Stimulated activated CD4-positive, alpha-beta T cell treated with anti-CD3 and anti-CD28 coated beads, Interleukin-2, amount 100 ng/mL, for 4 hours (primary cell): ENCODE data around the gene NOC2L.
"Not testable (repeated sequence)": the region's sequence is repeated elsewhere in the genome, so short reads cannot be mapped to it uniquely, and the experiment has no call there.

Experiments used
- DNase-seq: peaks from one replicate; pipeline ENCODE4 v3.0.0-alpha.2; 2020; ENCODE audit warnings: low read depth

The NOC2L gene

DNA sequence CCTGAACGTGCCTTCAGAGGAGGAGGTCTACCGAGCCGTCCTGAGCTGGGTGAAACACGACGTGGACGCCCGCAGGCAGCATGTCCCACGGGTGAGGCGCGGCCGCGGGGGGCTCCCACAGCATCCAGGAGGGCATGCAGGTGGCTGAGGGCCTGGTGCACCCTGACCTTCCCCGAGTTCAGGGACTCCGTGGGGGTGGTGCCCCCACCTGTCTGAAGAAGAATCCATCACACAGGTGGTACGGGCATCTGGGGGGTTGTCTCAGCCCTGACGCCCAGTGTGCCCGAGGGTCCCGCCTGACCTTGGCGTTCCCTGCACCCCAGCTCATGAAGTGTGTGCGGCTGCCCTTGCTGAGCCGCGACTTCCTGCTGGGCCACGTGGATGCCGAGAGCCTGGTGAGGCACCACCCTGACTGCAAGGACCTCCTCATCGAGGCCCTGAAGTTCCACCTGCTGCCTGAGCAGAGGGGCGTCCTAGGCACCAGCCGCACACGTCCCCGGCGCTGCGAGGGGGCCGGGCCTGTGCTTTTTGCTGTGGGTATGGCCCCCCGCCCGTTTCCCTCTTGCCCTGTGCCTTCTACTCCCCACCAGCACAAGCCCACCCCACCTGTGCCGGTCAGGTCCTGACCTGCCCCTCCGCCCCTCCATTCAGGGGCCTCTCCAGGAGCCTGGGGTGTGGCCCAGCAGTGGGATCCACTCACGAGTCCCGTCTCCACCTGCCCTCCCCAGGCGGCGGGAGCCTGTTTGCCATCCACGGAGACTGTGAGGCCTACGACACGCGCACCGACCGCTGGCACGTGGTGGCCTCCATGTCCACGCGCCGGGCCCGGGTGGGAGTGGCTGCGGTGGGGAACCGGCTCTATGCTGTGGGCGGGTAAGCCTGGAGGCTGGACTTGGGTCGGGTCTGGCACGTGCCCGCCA lies 3.6 kb upstream of the NOC2L start:
- no peak for DNase-seq

DNA sequence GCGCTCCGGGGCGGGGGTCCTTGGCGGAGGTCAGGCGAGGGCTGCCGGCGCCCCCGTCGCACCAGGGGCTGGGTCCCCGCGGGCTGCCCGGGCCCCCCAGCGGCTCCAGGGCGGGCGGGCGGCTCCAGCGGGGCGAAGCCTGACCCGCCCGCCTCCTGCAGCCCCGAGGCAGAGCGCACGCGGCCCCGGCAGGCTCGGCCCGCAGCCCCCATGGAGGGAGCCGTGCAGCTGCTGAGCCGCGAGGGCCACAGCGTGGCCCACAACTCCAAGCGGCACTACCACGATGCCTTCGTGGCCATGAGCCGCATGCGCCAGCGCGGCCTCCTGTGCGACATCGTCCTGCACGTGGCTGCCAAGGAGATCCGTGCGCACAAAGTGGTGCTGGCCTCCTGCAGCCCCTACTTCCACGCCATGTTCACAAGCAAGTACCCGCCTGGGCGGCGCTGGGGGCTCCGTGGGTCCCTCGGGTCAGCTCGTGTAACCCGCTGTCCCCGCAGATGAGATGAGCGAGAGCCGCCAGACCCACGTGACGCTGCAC lies 2.1 kb upstream of the NOC2L start:
- DNase-seq = no peak

DNA sequence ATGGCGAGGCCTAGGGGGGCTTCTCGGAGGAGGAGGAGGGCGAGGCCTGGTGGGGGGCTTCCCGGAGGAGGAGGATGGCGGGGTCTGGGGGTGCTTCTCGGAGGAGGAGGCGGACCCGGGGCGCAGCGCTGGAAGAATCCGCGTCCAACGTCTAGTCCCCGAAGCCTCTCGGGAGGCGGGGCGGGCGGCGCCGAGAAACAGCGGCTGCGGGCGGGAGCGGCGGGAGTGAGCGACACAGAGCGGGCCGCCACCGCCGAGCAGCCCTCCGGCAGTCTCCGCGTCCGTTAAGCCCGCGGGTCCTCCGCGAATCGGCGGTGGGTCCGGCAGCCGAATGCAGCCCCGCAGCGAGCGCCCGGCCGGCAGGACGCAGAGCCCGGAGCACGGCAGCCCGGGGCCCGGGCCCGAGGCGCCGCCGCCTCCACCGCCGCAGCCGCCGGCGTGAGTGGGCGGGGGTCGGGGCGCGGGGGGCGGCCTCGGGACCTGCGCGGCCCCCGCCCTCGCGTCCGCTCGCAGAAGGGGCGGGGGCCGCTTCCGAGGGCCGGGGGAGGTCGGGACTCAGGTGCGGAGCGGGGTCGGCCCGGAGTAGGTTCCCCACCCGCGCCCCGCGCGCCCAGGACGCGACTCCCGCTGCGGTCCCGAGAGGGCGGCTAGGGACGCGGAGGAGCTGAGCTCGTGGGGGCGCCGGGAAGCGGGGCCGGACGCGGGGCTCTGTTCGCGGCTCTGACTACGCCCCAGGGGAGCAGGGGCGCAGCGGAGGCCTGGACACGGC lies 1.5 kb upstream of the NOC2L start, which contains the start of gene KLHL17:
KLHL17 (plus strand) TSS at position 222 of the 769 bp plus-strand sequence; CDS start at position 332, 110 bp downstream.
- DNase-seq = peak; percentile 72

DNA sequence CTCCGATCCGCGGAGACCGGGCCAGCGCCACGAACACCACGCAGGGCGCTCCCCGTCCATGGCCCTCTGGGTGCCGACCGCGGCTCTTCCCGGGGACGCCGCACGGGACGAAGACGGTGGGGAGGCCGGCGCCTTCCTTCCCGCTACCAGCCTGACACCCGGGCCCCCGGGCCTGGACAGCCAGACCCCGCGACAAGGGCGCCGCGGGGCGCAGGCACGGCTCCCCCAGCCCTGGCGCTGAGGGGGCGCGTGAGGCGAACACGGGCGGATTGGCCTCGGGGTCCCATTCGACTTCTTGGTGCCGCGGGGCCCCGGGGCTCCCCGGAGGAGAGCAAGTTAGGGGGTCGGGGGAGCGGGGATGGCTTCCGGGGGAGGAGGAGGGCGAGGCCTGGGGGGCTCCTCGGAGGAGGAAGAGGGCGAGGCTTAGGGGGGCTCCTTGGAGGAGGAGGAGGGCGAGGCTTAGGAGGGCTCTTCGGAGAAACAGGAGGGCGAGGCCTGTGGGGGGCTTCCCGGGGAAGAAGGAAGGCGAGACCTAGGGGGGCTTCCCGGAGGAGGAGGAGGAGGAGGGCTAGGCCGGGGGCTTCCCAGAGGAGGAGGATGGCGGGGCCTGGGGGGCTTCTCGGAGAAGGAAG lies 791 bp upstream of the NOC2L start:
- DNase-seq = no peak

DNA sequence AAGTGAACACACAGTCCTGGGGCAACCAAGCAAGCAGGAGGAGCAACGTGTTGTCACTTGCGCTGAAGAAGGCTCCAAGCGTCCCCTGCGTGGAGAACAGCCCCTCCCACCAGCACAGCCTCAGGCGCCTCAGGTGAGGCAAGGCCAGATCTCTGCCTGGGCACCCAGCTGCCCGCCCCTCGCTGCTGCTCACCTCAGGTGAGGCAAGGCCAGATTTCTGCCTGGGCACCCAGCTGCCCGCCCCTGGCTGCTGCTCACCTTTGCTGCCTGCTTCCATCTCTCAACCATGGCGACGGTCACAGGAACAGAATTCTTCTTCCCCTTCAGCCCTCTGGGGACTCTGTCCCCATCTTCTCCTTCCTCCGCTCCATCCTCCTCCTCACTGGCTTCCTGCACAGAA lies 2.4 kb downstream of the NOC2L start:
- DNase-seq = no peak

DNA sequence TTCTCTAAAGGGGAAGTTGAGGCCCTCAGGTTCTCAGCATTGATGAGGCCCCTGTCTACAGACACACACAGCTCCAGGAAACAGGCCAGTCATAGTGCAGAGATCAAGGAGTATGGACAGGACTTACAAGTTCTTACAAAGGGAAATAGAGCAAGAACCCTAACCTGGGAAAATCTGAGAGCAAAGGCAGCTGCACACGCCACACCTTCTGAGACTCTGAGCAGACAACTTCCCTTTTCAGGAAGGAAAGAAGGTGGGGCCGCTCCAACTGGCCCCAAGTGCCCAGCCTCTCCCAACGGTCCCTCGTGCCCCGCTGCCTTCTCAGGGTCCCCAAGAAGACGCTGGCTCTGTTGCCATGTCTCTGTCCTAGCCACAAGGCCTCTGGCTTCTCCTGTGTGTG lies 3.6 kb downstream of the NOC2L start:
- no peak for DNase-seq

DNA sequence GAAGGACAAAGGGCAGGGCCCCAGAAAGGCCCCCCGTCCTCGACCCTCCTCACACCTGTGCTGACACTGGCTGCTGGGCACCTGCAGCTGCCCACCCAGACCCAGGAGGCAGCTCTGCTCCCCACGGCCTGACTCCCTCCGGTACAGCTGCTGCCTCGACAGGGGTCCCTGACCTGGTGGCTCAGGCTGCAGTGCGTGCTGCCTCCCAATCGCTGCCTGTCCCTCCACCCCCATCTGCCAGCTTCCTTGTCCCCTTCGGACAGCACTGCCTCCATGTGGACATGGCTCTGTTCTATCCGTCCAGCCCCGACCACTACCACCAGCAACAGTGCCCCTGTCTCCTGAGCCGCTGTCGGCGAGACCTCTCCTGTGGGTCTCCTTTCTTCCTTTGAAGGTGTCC lies 4.1 kb downstream of the NOC2L start:
- no peak for DNase-seq

DNA sequence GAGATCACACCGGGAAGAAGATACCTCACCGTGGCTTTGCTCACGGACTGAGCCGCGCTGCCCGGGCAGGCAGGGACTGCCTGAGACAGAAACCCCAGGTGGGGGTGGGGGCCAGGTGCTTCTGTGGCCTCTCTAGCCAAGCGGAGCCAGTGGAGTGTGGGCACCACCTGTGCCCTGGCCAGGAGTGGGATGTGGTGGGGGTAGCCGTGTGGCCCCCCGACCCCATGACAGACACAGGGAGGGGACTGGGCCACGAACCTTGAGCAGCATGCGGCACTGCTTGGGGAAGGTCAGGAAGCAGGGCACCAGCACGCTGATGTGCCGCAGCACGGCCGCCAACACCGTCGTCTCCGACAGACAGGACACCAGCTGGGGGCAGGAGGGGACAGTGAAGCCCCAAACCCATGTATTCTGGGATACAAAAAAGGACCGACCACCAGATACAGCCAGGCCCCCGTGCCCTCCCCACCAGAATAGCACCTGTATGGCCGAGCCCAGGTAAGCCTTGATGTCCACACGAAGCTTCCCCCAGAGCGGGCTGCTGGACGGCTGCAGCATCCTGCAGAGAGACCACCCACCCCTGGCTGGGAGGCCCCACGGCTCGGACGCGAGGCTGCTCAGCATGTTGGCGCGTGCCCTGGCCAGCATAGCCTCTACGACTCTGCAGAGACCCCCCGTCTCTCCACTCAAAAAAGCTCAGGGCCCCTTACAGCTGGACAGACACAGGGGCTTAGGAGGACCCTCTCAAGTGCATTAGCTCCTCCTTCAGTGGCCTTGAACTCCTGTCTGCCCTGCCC lies 5.3 kb downstream of the NOC2L start:
- DNase-seq = no peak

DNA sequence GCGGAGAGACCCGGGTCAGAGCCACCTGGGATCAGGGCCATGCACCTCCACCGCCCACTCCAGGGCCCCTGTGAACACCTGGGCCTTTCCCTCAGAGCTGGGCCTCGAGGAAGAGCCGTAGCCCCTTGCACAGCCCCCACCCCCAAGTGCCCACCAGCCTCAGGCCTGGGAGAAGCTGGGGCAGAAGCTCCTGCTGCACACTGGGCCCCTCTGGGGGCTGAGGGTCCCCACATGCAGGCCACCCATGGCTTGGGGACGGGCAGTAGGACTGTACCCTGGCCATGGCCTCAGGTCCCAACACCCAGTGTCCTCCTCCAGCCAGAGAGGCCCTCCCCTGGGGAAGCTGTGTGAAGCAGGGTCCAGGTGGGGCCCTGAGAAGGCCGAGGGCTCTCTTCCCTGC lies 6.5 kb downstream of the NOC2L start:
- DNase-seq = no peak

DNA sequence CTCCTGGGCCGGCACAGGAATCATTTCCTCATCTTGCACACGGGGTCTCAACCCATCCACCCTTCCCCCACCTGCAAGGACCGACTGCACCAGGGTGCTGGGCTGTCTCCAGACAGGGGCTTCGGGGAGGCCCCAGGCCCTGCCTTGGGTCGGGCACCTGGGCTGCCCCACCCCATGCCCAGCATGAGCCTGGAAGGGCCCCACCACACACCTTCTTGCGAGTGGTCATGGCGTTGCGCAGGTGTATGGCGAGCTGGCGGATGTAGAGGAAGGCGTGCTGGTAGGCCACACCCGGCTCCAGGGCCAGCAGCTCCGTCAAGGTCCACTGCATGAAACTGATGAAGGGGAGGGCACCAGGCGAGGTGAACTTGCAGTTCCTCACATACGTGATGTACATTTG lies 6.9 kb downstream of the NOC2L start:
- DNase-seq = no peak

DNA sequence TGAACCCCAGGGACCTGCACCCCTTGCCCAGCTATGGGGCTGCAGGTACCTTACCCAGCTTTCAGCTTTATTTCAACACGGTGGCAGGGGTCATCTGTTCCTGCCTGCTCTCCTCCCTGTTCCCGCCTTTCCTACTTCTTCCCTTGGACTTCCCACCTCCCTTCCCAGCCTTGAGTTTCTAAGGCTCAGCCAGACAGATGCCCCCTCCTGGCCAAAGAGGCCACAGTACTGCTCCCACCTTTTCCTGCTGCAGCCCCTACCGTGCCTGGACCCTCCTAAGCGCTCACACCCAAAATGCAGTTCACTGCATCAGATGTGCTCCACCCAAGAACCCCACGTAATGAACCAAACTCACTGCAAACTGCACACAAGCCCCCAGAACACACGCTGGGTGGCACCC lies 7.7 kb downstream of the NOC2L start:
- DNase-seq = no peak

DNA sequence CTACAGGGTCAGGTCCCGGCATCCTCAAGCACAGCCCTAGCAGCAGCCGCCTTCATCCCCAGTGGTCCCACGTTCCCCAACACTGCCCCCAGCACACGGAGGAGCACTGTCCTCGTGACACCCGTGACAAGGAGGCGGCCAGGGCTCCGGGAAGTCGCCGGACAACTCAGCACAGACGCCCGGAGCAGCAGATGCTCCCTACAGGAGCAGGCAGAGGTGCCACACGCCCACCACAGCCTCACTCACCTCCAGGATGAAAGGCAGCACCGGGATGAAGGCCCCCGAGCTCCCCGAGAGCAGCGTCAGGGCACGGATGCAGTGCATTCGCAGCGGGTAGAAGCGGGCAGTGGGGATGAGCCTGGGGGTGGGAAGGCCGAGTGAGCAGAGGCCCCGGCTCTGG lies 8.2 kb downstream of the NOC2L start:
- no peak for DNase-seq

DNA sequence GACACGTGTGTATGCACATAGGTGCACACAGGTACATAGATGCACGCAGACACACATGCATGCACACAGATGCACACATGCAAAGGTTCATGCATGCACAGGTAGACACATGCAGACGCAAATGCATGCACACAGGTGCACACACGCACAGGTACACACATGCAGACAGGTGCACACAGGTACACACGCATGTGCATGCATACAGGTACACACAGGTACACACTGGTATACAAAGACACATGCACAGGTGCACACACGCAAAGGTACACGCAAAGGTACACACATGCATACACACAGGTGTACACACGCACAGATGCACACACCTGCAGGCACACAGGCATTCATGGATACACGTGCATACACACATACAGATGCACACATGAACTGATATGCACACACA lies 8.8 kb downstream of the NOC2L start:
- no peak for DNase-seq

DNA sequence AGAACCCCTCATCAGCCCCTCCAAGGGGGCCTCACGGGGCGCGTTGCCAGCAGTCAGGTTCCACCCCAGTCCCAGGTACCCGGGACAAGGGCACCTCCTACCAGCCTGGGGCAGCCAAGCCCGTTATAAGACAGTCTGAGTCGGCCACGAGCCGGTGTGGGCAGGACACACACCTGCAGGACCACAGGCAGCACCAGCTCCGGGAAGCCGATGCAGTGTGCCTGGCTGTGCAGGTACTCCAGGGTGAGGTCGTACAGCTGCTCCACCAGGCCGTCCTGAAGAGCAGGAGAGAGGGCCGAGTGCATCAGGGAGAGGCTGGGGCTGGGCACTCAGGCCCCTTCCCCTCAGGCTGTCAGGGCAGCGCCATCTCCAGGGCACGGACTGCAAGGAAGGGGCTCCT lies 11.1 kb downstream of the NOC2L start:
- no peak for DNase-seq

DNA sequence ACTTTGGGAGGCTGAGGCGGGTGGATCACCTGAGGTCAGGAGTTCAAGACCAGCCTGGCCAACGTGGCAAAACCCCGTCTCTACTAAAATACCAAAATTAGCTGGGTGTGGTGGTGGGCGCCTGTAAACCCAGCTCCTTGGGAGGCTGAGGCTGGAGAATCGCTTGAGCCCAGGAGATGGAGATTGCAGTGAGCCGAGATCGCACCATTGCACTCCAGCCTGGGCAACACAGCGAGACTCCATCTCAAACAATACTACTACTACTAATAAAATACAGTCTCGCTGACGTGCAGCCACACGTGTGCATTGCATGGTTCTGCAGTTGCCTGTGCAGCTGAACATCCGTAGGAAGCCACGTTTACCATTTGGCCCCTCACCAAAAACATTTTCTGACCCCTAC lies 12.2 kb downstream of the NOC2L start:
- DNase-seq = not testable (repeated sequence)

DNA sequence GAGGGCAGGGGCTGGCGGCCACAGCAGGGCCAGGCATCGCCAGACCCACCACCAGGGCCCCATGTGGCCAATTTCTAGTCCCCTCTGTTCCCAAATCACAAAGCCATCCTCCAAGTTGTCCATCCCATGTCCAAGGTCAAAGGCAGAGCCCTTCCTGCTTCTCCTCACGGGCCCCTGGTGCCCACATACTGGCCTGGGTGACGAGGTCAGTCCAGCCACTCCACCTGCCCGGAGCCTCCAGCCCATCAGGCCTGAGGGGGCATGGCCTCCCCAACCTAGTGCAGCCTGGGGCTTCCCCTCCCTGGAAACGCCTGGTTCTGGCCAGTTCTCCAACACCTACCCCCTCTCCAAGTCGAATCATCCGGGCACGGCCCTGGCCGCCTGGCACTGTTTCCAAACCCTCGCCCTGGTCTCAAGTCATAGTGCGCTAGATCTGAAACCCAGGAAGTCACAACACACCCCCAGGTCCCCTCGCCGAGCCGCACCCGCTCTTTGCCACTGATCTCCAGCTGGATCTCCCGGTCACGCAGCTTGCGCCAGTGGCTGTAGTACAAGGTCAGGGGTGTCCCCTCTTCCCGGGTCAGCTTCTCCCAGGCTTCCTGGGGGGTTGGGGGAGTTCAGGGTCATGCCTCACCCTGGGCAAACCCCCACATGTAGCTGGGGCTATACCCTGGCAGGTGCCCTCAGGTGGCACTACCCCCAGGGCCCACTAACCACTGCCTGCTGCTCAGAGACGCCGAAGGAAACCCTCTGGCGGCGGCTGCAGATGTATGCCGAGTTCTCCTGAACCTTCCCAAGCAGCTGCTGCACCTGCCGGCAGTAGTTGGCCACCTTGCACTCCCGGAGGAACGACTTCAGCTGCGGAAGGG lies 13.1 kb downstream of the NOC2L start:
- DNase-seq = no peak

DNA sequence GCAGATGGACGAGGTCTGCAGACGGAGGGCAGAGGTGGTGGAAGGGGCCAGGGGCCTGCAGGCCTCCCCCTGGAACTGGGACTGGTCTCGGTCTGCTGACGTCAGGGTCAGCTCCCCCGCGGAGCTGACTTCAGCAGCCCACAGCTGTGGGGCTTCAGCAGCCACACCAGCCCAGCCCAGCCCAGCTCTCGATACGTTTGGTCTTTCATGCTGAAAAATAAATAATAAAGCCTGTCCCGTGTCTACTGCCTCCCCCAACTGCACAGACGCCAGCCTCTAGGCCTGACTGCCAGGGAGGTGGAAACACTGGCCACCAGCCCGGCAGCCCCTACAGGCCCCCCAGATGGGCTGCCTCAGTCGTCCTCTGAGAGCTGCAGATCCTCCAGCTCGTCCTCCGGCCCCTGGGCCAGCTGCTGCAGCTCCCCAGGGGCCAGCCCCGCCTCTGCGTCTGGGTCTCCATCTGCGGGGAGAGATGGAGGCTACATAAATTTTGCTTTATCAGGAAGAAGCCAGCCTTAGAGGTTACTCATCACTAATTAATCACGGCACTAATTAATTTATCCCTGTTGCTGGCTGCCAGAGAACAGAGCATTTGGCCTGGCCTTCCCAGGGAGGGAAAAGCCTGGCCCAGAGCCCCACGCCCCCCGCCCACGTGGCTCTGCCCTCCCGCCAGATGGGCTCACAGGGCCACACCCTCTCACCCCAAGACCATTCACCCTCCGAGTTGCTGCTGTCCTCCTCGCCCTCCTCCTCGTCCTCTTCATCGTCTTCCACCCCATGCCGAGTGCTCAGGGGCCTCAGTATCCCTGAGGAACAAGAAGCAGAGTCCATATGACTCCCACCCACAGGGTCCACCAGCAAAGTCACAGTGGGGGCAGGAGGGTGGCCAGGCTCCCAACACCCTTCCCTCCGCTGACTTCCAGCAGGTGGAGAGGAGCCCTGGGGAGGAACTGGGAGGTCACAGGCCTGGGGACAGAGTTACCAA lies 14.4 kb downstream of the NOC2L start:
- DNase-seq = no peak

DNA sequence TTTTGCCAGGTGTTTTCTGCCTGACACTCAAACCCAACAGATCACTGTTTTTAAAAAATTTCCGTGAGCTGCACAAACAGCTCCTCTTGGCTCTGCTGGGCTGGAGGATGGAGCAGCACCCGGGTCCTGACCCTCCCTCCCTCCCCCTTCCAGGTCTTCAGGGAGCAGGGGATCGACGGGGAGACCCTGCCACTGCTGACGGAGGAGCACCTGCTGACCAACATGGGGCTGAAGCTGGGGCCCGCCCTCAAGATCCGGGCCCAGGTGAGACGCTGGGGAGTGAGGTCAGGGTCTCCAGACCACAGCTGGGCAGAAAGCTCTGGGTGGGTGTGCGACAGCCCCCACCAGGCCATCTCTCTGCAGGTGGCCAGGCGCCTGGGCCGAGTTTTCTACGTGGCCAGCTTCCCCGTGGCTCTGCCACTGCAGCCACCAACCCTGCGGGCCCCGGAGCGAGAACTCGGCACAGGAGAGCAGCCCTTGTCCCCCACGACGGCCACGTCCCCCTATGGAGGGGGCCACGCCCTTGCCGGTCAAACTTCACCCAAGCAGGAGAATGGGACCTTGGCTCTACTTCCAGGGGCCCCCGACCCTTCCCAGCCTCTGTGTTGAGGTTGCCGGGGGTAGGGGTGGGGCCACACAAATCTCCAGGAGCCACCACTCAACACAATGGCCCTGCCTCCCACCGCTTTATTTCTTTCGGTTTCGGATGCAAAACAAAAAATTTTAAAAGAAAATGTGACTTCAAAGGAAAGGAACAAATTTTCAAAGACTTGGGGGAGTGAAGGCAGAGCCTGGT lies 15.3 kb downstream of the NOC2L start:
- no peak for DNase-seq
